HG02840 (cell line): ENCODE measurements around the gene IDE.
"Not testable (repeated sequence)": the region's sequence is repeated elsewhere in the genome, so short reads cannot be mapped to it uniquely, and the experiment has no call there.

Experiments
- ATAC-seq: cut with Tn5 transposase; IDR thresholded peaks from one replicate; pipeline ENCODE4 v1.9.1; 2021; ENCODE audit warnings: mild to moderate bottlenecking, moderate library complexity, moderate number of reproducible peaks; ENCODE audit not compliant: unreplicated experiment, low FRiP score

The IDE gene

GRCh38 chr10:92430103-92430502, 143.8 kb downstream of the IDE start:
- no peak for ATAC-seq

DNA sequence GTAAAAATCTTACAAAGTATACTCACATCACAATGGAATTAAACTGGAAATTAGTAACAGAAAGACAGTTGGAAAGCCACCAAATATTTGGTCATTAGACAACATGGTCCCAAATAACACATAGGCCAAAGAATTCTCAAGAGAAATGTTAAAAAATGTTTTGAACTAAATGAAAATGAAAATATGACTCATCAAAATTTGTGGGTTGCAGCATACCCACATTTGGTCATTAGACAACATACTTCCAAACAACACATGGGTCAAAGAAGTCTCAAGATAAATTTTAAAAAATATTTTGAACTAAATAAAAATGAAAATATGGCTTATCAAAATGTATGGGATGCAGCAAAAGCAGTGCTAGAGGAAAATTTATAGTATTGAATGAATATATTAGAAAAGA, 152.3 kb downstream of the IDE start:
- no peak for ATAC-seq

GRCh38 chr10:92420546-92421275, 153.2 kb downstream of the IDE start:
- ATAC-seq: no peak

DNA sequence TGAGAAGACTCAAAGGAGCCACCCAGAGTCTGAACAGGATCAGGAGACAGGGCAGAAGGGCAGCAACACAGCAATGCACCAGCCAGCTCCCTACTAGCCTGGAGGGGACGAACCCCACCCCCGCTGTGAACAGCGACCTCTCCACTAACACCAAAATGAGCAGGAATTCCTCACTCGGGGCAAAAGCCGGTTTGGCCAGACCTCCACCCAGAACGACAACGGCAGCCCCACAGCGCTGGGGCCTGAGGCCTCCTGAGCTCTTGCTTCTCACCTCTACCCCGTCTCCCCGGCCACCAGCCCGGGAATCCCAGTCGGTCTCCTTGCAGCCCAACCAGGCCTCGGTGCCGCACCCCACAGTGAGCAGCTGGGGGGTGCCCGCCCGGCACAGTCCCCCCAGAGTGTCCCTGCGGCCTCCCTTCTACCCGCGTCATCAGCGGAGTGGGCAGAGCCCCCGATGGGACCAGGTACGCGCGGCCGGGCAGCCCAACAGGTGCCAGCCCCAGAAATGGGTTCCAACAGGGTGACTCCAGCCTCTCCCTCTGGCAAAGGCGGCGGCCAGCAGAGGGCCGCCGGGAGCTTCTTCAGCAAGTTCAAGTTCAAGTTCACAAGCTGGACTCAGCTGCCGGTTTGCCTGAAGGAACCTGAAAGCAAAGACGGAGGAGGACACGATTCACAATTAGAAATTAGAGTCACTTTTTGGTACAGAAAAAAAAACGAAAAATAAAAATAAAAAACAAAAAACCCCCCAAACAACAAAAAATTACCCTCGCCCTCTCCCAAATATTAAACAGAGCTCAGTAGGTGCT, 153.9 kb downstream of the IDE start:
- ATAC-seq: no peak

DNA sequence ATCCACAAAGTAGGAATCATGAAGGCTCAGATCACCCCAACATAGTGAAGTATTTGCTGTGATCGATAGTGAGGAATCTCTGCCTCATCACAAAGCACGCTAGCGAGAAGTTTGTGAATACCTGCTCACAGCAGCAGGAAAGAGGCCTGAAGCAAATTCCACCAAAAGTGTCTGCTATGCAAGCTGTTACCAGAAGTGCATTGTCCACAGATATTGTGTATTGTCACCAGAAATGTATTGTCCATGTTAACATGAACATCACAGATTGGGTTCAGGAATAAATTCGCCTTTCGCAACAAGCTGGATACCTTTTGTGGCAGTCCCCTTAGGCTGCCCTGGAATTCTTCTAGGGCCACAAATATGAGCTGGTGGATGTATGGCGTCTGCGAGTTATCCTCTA, 155.0 kb downstream of the IDE start:
- ATAC-seq: no peak

DNA sequence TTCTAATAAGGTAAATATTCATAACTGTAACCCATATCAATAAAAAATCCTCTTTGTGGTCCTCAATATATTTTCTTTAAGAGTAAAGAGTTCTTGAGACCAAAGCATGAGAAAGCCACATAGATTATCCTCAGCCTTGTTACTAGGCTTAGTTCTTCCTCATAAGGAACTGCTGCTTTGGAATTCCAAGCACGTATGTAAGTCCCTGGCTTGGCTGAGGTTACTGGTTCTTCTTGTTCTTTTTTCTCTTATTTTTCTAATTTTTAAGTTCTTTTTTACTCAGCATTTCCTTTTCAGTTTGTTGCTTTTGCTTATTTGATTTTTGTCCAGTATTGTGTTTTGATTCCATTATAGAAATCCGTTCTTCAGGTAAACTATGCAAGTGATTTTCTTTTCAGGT, 155.7 kb downstream of the IDE start:
- no peak for ATAC-seq

GRCh38 chr10:92413519-92413918, 160.4 kb downstream of the IDE start:
- no peak for ATAC-seq

DNA sequence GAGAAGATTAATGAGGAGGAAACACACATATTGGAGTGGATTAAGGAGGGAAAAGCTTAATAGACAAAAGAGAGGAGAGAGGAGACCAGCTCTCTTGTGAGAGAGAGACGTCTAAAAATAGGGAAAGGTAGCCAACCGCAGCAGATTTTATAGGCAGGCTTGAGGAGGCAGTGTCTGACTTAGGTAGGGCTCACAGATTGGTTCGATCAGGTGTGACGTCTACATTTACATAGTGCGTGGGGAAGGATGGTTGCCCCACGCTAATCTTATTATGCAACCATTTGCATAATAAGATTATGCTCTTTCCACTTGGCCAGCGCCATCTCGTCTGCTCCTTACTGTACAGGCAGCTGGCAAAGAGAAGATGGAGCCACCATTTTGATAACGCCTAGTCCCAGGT, 160.9 kb downstream of the IDE start:
- no peak for ATAC-seq

DNA sequence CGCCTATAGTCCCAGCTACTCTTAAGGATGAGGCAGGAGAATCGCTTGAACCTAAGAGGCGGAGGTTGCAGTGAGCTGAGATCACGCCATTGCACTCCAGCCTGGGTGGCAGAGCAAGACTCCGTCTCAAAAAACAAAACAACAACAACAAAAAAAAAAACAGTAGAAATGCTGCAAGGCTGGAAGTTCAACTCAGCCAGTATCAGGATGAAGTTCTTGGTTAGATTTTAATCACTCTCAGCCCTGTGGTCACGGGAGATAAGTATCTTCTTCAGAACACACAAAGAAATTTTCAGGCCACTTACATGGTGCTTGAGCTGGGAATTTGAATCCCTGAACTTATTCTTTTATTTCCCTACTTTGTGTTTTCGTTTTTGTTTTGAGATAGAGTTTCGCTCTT, 162.5 kb downstream of the IDE start:
- ATAC-seq: no peak

GRCh38 chr10:92410501-92410900, 163.4 kb downstream of the IDE start:
- ATAC-seq: no peak

GRCh38 chr10:92408017-92408361, 165.9 kb downstream of the IDE start:
- no peak for ATAC-seq

DNA sequence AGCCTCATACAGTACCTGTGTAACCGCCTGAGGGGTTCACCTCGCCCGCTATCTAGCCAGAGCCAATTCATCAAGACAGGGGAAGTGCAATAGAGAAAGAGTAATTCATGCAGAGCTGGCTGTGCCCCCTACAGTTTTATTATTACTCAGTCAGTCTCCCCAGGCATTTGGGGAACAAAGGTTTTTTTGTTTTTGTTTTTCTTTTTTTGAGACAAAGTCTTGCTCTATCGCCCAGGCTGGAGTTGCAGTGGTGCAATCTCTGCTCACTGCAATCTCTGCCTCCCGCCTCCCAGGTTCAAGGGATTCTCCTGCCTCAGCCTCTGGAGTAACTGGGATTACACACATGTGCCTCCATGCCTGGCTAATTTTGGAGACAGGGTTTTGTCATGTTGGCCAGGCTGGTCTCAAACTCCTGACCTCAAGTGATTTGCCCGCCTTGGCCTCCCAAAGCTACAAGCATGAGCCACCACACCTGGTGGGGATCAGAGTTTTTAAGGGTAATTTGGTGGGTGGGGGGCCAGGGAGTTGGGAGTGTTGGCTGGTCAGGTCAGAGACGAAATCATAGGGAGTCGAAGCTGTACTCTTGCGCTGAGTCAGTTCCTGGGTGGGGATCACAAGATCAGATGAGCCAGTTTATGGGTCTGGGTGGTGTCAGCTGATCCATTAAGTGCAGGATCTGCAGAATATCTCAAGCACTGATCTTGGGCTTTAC, 166.4 kb downstream of the IDE start:
- ATAC-seq: no peak

GRCh38 chr10:92405419-92405924, 168.4 kb downstream of the IDE start:
- ATAC-seq: no peak

- ATAC-seq: no peak
Observed at GRCh38 chr10:92404612-92405418, 169.1 kb downstream of the IDE start.

DNA sequence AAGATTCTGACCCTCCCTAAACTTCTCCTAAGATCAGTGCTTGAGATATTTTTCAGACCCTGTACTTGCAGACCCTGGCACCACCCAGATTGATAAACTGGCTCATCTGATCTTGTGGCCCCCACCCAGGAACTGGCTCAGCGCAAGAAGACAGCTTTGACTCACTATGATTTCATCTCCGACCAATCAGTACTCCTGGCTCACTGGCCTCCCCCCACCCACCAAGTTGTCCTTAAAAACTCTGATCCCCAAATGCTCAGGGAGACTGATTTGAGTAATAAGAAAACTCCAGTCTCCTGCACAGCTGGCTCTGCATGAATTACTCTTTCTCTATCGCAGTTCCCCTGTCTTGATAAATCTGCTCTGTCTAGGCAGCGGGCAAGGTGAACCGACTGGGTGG, 171.7 kb downstream of the IDE start:
- not testable (repeated sequence) for ATAC-seq
